Gastrocnemius medialis (tissue), 4 donors: Measurements from ENCODE around the gene DNM1L. TPM values are rescaled to one million over a fixed set of nuclear protein-coding genes. Genes with fewer than 3 reads are reported as not detected.

ENCODE experiments used
- ATAC-seq, 2 donors: fragments of 150-250 bp; one replicate each; pipeline ENCODE4 v1.9.1; 2016
- DNase-seq, 2 donors: peaks; one replicate each; pipeline ENCODE4 v3.0.0-alpha.2; 2019
- H3K27ac ChIP-seq, 4 donors: fragments of 200-600 bp; sonication (generic); 1 replicate in 1 of 4; 2 replicates in 3 of 4; pipeline ENCODE4 v1.5.1; 2016 to 2018; ENCODE audit warnings: mild to moderate bottlenecking in 2 of 4, moderate library complexity in 1 of 4
- H3K27me3 ChIP-seq, 3 donors: fragments of 200-600 bp; sonication (generic) in 2 of 3; 1 replicate in 1 of 3; 2 replicates in 2 of 3; pipeline versions ENCODE4 v1.5.1 to v1.6.0; 2016 to 2019; ENCODE audit warnings: mild to moderate bottlenecking in 1 of 3, moderate library complexity in 1 of 3
- H3K36me3 ChIP-seq, 2 donors: fragments of 200-600 bp; sonication (generic) in 1 of 2; one replicate each; pipeline ENCODE4 v1.5.1; 2017 to 2018
- H3K4me1 ChIP-seq, 2 donors: fragments of 200-600 bp; sonication (generic) in 1 of 2; one replicate each; pipeline ENCODE4 v1.5.1; 2016 to 2017; ENCODE audit warnings: mild to moderate bottlenecking in 2 of 2
- H3K4me3 ChIP-seq, 4 donors: fragments of 200-600 bp; sonication (generic) in 3 of 4; 1 replicate in 1 of 4; 2 replicates in 3 of 4; pipeline ENCODE4 v1.5.1; 2016 to 2019; ENCODE audit warnings: mild to moderate bottlenecking in 2 of 4
- H3K9me3 ChIP-seq, 3 donors: fragments of 200-600 bp; sonication (generic) in 2 of 3; 1 replicate in 1 of 3; 2 replicates in 2 of 3; pipeline ENCODE4 v1.5.1; 2016 to 2019
- POLR2A ChIP-seq, 2 donors: fragments of 450-650 bp; IDR thresholded peaks; one replicate each; pipeline ENCODE4 v1.6.1; 2017; ENCODE audit warnings: antibody characterized with exemption in 2 of 2, mild to moderate bottlenecking in 2 of 2, moderate library complexity in 2 of 2
- in situ Hi-C, 4 donors: fragments of 200-750 bp; cut with MboI; loops; one replicate each; pipeline versions ENCODE4 v1.15.0 to v1.8.0; 2017; ENCODE audit warnings: low sequenced_read_pairs in 4 of 4
- intact Hi-C: fragments of 100-400 bp; cut with DNase I; formaldehyde crosslinking; loops from one replicate; pipeline ENCODE4 v1.15.1; 2023; ENCODE audit warnings: low total_unique reads
- total RNA-seq, 4 donors: library from RNA; depleted of rRNA; stranded (reverse); fragments of >200 nt; gene quantifications; one replicate each; pipeline versions ENCODE4 v1.1.0 to v1.2.3, GENCODE V29; 2016
- TF ChIP-seq, protein P1 (sequence below), 5 experiments: fragments of 450-650 bp in 3 of 5; fragments of 200-600 bp in 2 of 5; sonication (generic) in 2 of 5; IDR thresholded peaks in 4 of 5; conservative IDR thresholded peaks in 1 of 5; 1 replicate in 4 of 5; 2 replicates in 1 of 5; pipeline ENCODE4 v1.5.1; 2016 to 2019; ENCODE audit warnings: antibody characterized with exemption in 5 of 5, mild to moderate bottlenecking in 3 of 5, moderate library complexity in 3 of 5

DNM1L gene
- total RNA-seq, 4 donors from 2014 or later = 39.3 to 68.3 (median 43.8) TPM

DNA sequence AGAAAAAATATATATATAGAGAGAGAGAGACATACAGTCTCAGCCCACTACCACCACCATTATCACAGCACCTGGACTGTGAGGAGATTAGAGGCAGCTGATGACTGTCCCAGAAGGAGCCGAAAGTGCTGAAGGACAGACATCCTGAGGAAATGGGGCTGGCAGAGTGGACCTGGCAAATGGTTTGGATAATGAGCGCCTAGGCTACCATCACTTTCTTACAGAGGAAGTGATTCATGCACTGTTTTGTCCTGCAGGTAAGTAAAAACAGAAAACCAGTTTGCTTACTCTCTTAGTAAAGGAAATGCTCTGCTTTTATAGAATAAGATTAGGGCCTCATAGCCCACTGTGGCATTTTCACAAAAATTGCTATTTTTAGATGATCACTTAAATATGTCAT, 28.6 kb upstream of the DNM1L start:
- DNase-seq (no peak), ATAC-seq (peak in 1 of 2 donors; percentile 5)
- Histone ChIP-seq H3K27me3 (no peaks in the 10 kb centered on the region), H3K9me3 (no peaks in the 10 kb centered on the region), H3K27ac (no peak overlapping the region), H3K4me3 (no peak overlapping the region), H3K36me3 (no peaks in the 10 kb centered on the region), H3K4me1 (no peaks in the 10 kb centered on the region)
- intact Hi-C loops = no loop called here
- in situ Hi-C loops = no loop called here
- no peak for TF ChIP-seq POLR2A (IDR thresholded peaks at IDR 0.05)
- TF ChIP-seq, protein P1, sequence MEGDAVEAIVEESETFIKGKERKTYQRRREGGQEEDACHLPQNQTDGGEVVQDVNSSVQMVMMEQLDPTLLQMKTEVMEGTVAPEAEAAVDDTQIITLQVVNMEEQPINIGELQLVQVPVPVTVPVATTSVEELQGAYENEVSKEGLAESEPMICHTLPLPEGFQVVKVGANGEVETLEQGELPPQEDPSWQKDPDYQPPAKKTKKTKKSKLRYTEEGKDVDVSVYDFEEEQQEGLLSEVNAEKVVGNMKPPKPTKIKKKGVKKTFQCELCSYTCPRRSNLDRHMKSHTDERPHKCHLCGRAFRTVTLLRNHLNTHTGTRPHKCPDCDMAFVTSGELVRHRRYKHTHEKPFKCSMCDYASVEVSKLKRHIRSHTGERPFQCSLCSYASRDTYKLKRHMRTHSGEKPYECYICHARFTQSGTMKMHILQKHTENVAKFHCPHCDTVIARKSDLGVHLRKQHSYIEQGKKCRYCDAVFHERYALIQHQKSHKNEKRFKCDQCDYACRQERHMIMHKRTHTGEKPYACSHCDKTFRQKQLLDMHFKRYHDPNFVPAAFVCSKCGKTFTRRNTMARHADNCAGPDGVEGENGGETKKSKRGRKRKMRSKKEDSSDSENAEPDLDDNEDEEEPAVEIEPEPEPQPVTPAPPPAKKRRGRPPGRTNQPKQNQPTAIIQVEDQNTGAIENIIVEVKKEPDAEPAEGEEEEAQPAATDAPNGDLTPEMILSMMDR (IDR thresholded peaks at IDR 0.05 in 4 of 5, conservative IDR thresholded peaks at IDR 0.05 in 1 of 5) = no peak

DNA sequence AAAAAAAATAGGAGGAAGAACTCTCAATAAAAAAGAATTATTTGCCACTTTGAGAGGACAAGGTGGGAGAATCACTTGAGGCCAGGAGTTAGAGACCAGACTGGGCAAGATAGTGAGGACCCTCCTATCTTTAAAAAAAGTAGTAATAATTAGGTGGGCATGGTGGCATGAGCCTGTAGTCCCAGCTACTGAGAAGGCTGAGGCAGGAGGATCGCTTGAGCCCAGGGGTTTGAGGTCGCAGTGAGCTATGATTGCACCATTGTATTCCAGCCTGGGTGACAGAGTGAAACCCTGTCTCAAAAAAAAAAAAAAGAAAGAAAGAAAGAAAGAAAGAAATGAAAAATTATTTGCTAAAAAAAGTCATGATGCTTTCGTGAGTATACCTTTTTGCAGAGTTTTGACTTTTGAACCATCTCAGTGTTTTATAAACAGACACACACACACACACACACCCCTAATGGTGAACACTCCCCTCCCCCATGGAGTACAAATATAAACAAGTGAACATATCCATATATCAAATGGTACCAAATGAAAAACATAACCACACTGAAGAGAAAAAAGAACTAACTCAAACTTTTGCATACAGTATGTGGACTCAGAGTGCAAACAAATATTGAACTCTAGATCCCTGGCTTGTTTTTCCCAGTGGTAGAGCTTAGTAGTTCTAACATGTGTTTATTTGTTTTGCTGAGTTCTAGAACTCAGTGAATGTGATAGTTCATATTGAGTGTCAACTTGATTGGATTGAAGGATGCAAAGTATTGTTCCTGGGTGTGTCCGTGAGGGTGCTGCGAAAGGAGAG, 27.7 kb upstream of the DNM1L start:
- H3K4me1 ChIP-seq = no peaks in the 10 kb centered on the region
- H3K27me3 ChIP-seq = no peaks in the 10 kb centered on the region
- ATAC-seq (no peak), DNase-seq (no peak)
- TF ChIP-seq, protein P1 (IDR thresholded peaks at IDR 0.05 in 4 of 5, conservative IDR thresholded peaks at IDR 0.05 in 1 of 5) = no peak
- no peak for TF ChIP-seq POLR2A (IDR thresholded peaks at IDR 0.05)
- no peaks in the 10 kb centered on the region for H3K36me3 ChIP-seq
- no peaks in the 10 kb centered on the region for H3K9me3 ChIP-seq
- no peak overlapping the region for H3K4me3 ChIP-seq
- H3K27ac ChIP-seq = no peak overlapping the region
- intact Hi-C loops (no loop called here), in situ Hi-C loops (no loop called here)

DNA sequence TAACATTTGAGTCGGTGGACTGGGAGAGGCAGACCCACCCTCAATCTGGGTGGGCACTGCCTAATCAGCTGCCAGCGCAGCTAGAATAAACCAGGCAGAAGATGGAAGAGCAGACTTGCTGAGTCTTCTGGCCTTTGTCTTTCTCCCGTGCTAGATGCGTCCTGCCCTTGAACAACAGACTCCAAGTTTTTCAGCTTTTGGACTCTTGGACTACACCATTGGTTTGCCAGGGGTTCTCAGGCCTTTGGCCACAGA, 27.2 kb upstream of the DNM1L start:
- TF ChIP-seq POLR2A (IDR thresholded peaks at IDR 0.05) = no peak
- TF ChIP-seq, protein P1 (IDR thresholded peaks at IDR 0.05 in 4 of 5, conservative IDR thresholded peaks at IDR 0.05 in 1 of 5) = no peak
- H3K27me3 ChIP-seq = no peaks in the 10 kb centered on the region
- H3K4me1 ChIP-seq = no peaks in the 10 kb centered on the region
- H3K4me3 ChIP-seq = no peak overlapping the region
- DNase-seq (no peak), ATAC-seq (no peak)
- H3K36me3 ChIP-seq = no peaks in the 10 kb centered on the region
- no peaks in the 10 kb centered on the region for H3K9me3 ChIP-seq
- intact Hi-C loops = no loop called here
- in situ Hi-C loops = no loop called here
- no peak overlapping the region for H3K27ac ChIP-seq

DNA sequence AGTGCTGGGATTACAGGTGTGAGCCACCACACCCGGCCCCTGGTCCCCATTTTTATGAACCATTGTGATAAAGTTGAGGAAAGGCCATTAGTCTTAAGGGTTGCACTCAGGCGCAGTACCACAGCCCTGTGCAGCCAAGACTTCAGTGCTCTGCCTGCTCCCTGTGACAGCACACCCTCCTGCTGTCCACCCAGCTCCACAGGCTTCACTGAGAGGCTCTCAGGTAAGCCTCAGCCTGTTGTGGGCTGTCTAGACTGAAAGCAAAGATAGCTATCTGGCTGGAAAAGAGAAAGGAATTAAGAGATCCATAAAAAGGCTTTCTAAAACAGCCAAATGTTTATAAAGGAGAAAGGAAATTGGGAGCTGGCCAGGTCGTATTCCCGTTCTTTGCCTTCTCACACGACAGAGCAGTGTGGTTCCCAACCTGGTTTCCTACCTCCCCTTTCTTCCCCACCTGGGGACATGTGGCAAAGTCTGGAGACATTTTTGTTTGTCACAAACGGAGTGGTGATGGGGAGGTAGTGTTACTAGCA, 19.1 kb upstream of the DNM1L start:
- in situ Hi-C loops = loop anchor here in 2 of 4 donors (5.0 kb wide), 2 partner anchors 203 to 293 kb away; no protein-coding TSS in a partner anchor
- intact Hi-C loops = loop anchor here (2.0 to 5.0 kb wide), 2 partner anchors 125 to 263 kb away; partner anchors contain the start of gene FGD4

DNA sequence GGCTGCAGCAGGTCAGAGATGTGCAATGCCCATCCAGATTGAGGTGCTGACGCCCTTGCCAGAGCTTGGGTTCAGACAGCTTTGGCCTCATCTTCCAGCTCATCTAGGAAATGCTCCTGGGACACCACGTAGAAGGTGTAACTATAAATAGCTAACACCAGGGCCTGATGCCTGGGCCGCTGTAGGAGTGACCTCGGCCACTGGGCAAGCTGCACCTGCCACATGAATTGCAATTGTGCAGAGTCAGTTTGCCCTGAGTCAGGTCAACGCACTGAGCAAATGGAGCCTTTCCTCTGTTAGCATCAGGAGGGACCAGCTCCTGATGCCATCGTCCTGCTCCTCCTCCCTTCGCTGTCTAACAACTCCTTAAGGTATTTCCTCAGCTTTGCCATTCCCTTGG, 17.4 kb upstream of the DNM1L start:
- DNase-seq (peak; percentile 83 to 94), ATAC-seq (peak; percentile 83 to 84)
- H3K27me3 ChIP-seq = no peaks in the 10 kb centered on the region
- TF ChIP-seq, protein P1 (IDR thresholded peaks at IDR 0.05 in 4 of 5, conservative IDR thresholded peaks at IDR 0.05 in 1 of 5) = no peak
- TF ChIP-seq POLR2A (IDR thresholded peaks at IDR 0.05) = peak in 1 of 2 donors; percentile 24
- H3K9me3 ChIP-seq = no peaks in the 10 kb centered on the region
- peaks cover 19 to 23% of the 10 kb centered on the region in 2 donors for H3K4me1 ChIP-seq
- H3K27ac ChIP-seq = peak overlapping the region; percentile 81 to 93 (median 87)
- H3K36me3 ChIP-seq = no peaks in the 10 kb centered on the region
- intact Hi-C loops = loop anchor here (2.0 to 5.0 kb wide), 2 partner anchors 127 to 264 kb away; partner anchors contain the start of gene FGD4
- in situ Hi-C loops = no loop called here
- no peak overlapping the region for H3K4me3 ChIP-seq

More for the DNA sequence above, 19.1 kb upstream of the DNM1L start:
- TF ChIP-seq POLR2A (IDR thresholded peaks at IDR 0.05) = no peak
- Histone ChIP-seq H3K27me3 (no peaks in the 10 kb centered on the region), H3K9me3 (no peaks in the 10 kb centered on the region), H3K4me1 (peaks cover 19 to 23% of the 10 kb centered on the region in 2 donors), H3K36me3 (no peaks in the 10 kb centered on the region), H3K27ac (peak overlapping the region; percentile 81 to 93 (median 87)), H3K4me3 (peak overlapping the region in 1 of 4 donors; percentile 9)
- no peak for DNase-seq
- peak in 1 of 2 donors; percentile 7 for ATAC-seq
